Nephron (organoid): ENCODE results near the gene MTA1.

Source experiments
- H3K27ac Mint-ChIP-seq, 3 experiments: 2 replicates each; pipeline ENCODE4 v1.8.0; 2020; ENCODE audit warnings: mixed read lengths in 3 of 3, mild to moderate bottlenecking in 2 of 3, moderate library complexity in 1 of 3
- H3K27me3 Mint-ChIP-seq: 2 replicates; pipeline ENCODE4 v1.8.0; 2021; ENCODE audit warnings: low read depth, mild to moderate bottlenecking, moderate library complexity, mixed read lengths
- H3K36me3 Mint-ChIP-seq: 2 replicates; pipeline ENCODE4 v1.8.0; 2020; ENCODE audit warnings: low read depth, mixed read lengths
- H3K4me1 Mint-ChIP-seq: 2 replicates; pipeline ENCODE4 v1.8.0; 2020; ENCODE audit warnings: mixed read lengths
- H3K4me3 Mint-ChIP-seq, 3 experiments: 2 replicates each; pipeline ENCODE4 v1.8.0; 2020; ENCODE audit warnings: mild to moderate bottlenecking in 3 of 3, mixed read lengths in 3 of 3, moderate library complexity in 2 of 3
- H3K9me3 Mint-ChIP-seq: 2 replicates; pipeline ENCODE4 v1.8.0; 2020; ENCODE audit warnings: mixed read lengths
- CTCF ChIP-seq, 3 experiments: fragments of 200-600 bp; sonication (generic); IDR thresholded peaks; one replicate each; pipeline ENCODE4 v1.5.0; 2021; ENCODE audit warnings: antibody characterized with exemption in 3 of 3; ENCODE audit not compliant: unreplicated experiment in 3 of 3

The MTA1 gene

GRCh38 chr14:105378199-105378598 is 41.4 kb upstream of the MTA1 start:
- no peaks in the 10 kb centered on the region for H3K4me1 Mint-ChIP-seq
- H3K27me3 Mint-ChIP-seq, result no peaks in the 10 kb centered on the region
- peaks cover 1% of the 10 kb centered on the region for H3K9me3 Mint-ChIP-seq
- no peak overlapping the region for H3K4me3 Mint-ChIP-seq
- H3K27ac Mint-ChIP-seq, result peak overlapping the region in 1 of 3 experiments; percentile 41
- peaks cover 8% of the 10 kb centered on the region for H3K36me3 Mint-ChIP-seq
- TF ChIP-seq CTCF (IDR thresholded peaks at IDR 0.05; ENCODE audit: unreplicated experiment in 3 of 3), result no peak

GRCh38 chr14:105378873-105379685 is 40.5 kb upstream of the MTA1 start:
- no peaks in the 10 kb centered on the region for H3K4me1 Mint-ChIP-seq
- H3K9me3 Mint-ChIP-seq, result no peaks in the 10 kb centered on the region
- no peaks in the 10 kb centered on the region for H3K27me3 Mint-ChIP-seq
- H3K27ac Mint-ChIP-seq, result peak overlapping the region in 2 of 3 experiments; percentile 37 to 92
- no peak overlapping the region for H3K4me3 Mint-ChIP-seq
- H3K36me3 Mint-ChIP-seq, result peaks cover 7% of the 10 kb centered on the region
- TF ChIP-seq CTCF (IDR thresholded peaks at IDR 0.05; ENCODE audit: unreplicated experiment in 3 of 3), result no peak

GRCh38 chr14:105379946-105380345 is 39.7 kb upstream of the MTA1 start:
- Mint-ChIP-seq H3K27me3 (no peaks in the 10 kb centered on the region), H3K4me1 (no peaks in the 10 kb centered on the region), H3K36me3 (peaks cover 4% of the 10 kb centered on the region), H3K27ac (no peak overlapping the region), H3K9me3 (no peaks in the 10 kb centered on the region), H3K4me3 (no peak overlapping the region)
- no peak for TF ChIP-seq CTCF (IDR thresholded peaks at IDR 0.05; ENCODE audit: unreplicated experiment in 3 of 3)

- Mint-ChIP-seq H3K9me3 (no peaks in the 10 kb centered on the region), H3K4me3 (no peak overlapping the region), H3K36me3 (peaks cover 4% of the 10 kb centered on the region), H3K27me3 (no peaks in the 10 kb centered on the region), H3K4me1 (no peaks in the 10 kb centered on the region), H3K27ac (no peak overlapping the region)
- TF ChIP-seq CTCF (IDR thresholded peaks at IDR 0.05; ENCODE audit: unreplicated experiment in 3 of 3), result no peak
These were observed 38.9 kb upstream of the MTA1 start for GRCh38 chr14:105380756-105381155.

- Mint-ChIP-seq H3K36me3 (peaks cover 4% of the 10 kb centered on the region), H3K9me3 (no peaks in the 10 kb centered on the region), H3K4me1 (no peaks in the 10 kb centered on the region), H3K27ac (no peak overlapping the region), H3K27me3 (no peaks in the 10 kb centered on the region), H3K4me3 (no peak overlapping the region)
- no peak for TF ChIP-seq CTCF (IDR thresholded peaks at IDR 0.05; ENCODE audit: unreplicated experiment in 3 of 3)
These were observed 37.9 kb upstream of the MTA1 start for GRCh38 chr14:105381446-105382342.
